Breast epithelium (tissue), 4 donors: ENCODE data around the gene GPR78. TPM values are rescaled to one million over a fixed set of nuclear protein-coding genes. Genes with fewer than 3 reads are reported as not detected.

Experiments used
- DNase-seq, 2 donors: peaks; one replicate each; pipeline ENCODE4 v3.0.0-alpha.2; 2019; ENCODE audit warnings: low spot score in 2 of 2
- H3K27ac ChIP-seq, 2 donors: fragments of 200-600 bp; sonication (generic) in 1 of 2; one replicate each; pipeline ENCODE4 v1.5.1; 2016 to 2019; ENCODE audit warnings: mild to moderate bottlenecking in 1 of 2
- H3K27me3 ChIP-seq, 2 donors: fragments of 200-600 bp; sonication (generic) in 1 of 2; one replicate each; pipeline versions ENCODE4 v1.5.1 to v1.6.0; 2017 to 2019; ENCODE audit warnings: control low read depth in 1 of 2, mild to moderate bottlenecking in 1 of 2
- H3K36me3 ChIP-seq: fragments of 200-600 bp; one replicate; pipeline ENCODE4 v1.5.1; 2019
- H3K4me1 ChIP-seq, 2 donors: fragments of 200-600 bp; sonication (generic); one replicate each; pipeline ENCODE4 v1.5.1; 2016 to 2019; ENCODE audit warnings: control low read depth in 1 of 2
- H3K4me3 ChIP-seq, 3 donors: fragments of 200-600 bp; sonication (generic); 1 replicate in 2 of 3; 2 replicates in 1 of 3; pipeline ENCODE4 v1.5.1; 2016 to 2019; ENCODE audit warnings: mild to moderate bottlenecking in 3 of 3, moderate library complexity in 2 of 3
- H3K9me3 ChIP-seq, 2 donors: fragments of 200-600 bp; sonication (generic) in 1 of 2; one replicate each; pipeline ENCODE4 v1.5.1; 2016 to 2019; ENCODE audit warnings: control low read depth in 1 of 2
- CTCF ChIP-seq, 3 donors: fragments of 450-650 bp; IDR thresholded peaks; one replicate each; pipeline ENCODE4 v1.5.1; 2016 to 2017; ENCODE audit warnings: antibody characterized with exemption in 3 of 3, mild to moderate bottlenecking in 3 of 3, moderate library complexity in 3 of 3
- POLR2A ChIP-seq: fragments of 450-650 bp; IDR thresholded peaks from one replicate; pipeline ENCODE4 v1.6.1; 2016; ENCODE audit warnings: antibody characterized with exemption, mild to moderate bottlenecking, moderate library complexity
- POLR2AphosphoS5 ChIP-seq, 3 donors: sonication (generic); formaldehyde crosslinking; IDR thresholded peaks; one replicate each; pipeline ENCODE4 v1.6.1; 2017; ENCODE audit warnings: antibody characterized with exemption in 3 of 3
- intact Hi-C: fragments of 100-400 bp; cut with DNase I; formaldehyde crosslinking; loops from one replicate; pipeline ENCODE4 v1.15.1; 2023; ENCODE audit warnings: low total_unique reads
- total RNA-seq, 3 donors: library from RNA; depleted of rRNA; stranded (reverse); fragments of >200 nt; gene quantifications; one replicate each; pipeline ENCODE4 v1.1.0, GENCODE V29; 2016

Gene GPR78
- total RNA-seq, 3 donors from 2014 or later: 0.15 to 0.33 TPM; not detected in 1

- Histone ChIP-seq H3K27ac (no peak overlapping the region), H3K9me3 (no peaks in the 10 kb centered on the region), H3K4me3 (no peak overlapping the region), H3K36me3 (no peaks in the 10 kb centered on the region), H3K4me1 (no peaks in the 10 kb centered on the region), H3K27me3 (no peaks in the 10 kb centered on the region)
- DNase-seq: no peak
- no peak for TF ChIP-seq POLR2A
- no peak for TF ChIP-seq POLR2AphosphoS5 (IDR thresholded peaks at IDR 0.05)
- no peak for TF ChIP-seq CTCF (IDR thresholded peaks at IDR 0.05)
- intact Hi-C loops: no loop called here
Measured at GRCh38 chr4:8559011-8559410, 21.2 kb upstream of the GPR78 start.

- no peaks in the 10 kb centered on the region for H3K27me3 ChIP-seq
- no peaks in the 10 kb centered on the region for H3K9me3 ChIP-seq
- no peak overlapping the region for H3K27ac ChIP-seq
- intact Hi-C loops: no loop called here
- no peak overlapping the region for H3K4me3 ChIP-seq
- TF ChIP-seq CTCF (IDR thresholded peaks at IDR 0.05) (no peak), POLR2A (no peak), POLR2AphosphoS5 (IDR thresholded peaks at IDR 0.05) (no peak)
- no peaks in the 10 kb centered on the region for H3K4me1 ChIP-seq
- no peak for DNase-seq
- no peaks in the 10 kb centered on the region for H3K36me3 ChIP-seq
Measured at GRCh38 chr4:8559524-8560264, 20.5 kb upstream of the GPR78 start.

- no peaks in the 10 kb centered on the region for H3K27me3 ChIP-seq
- no peaks in the 10 kb centered on the region for H3K4me1 ChIP-seq
- no peak for TF ChIP-seq POLR2AphosphoS5 (IDR thresholded peaks at IDR 0.05)
- no peak for TF ChIP-seq CTCF (IDR thresholded peaks at IDR 0.05)
- TF ChIP-seq POLR2A: no peak
- DNase-seq: no peak
- intact Hi-C loops: no loop called here
- no peaks in the 10 kb centered on the region for H3K9me3 ChIP-seq
- no peaks in the 10 kb centered on the region for H3K36me3 ChIP-seq
- no peak overlapping the region for H3K27ac ChIP-seq
- H3K4me3 ChIP-seq: no peak overlapping the region
Measured at GRCh38 chr4:8560265-8561047, 19.7 kb upstream of the GPR78 start.

GRCh38 chr4:8564595-8564994 is 15.6 kb upstream of the GPR78 start:
- Histone ChIP-seq H3K36me3 (no peaks in the 10 kb centered on the region), H3K27ac (no peak overlapping the region), H3K4me1 (no peaks in the 10 kb centered on the region), H3K27me3 (no peaks in the 10 kb centered on the region), H3K4me3 (no peak overlapping the region), H3K9me3 (no peaks in the 10 kb centered on the region)
- no peak for DNase-seq
- TF ChIP-seq CTCF (IDR thresholded peaks at IDR 0.05) (no peak), POLR2AphosphoS5 (IDR thresholded peaks at IDR 0.05) (no peak), POLR2A (no peak)
- intact Hi-C loops: no loop called here

- no peaks in the 10 kb centered on the region for H3K9me3 ChIP-seq
- TF ChIP-seq POLR2A (no peak), POLR2AphosphoS5 (IDR thresholded peaks at IDR 0.05) (no peak), CTCF (IDR thresholded peaks at IDR 0.05) (no peak)
- H3K4me3 ChIP-seq: no peak overlapping the region
- no peaks in the 10 kb centered on the region for H3K27me3 ChIP-seq
- DNase-seq: no peak
- intact Hi-C loops: no loop called here
- no peaks in the 10 kb centered on the region for H3K36me3 ChIP-seq
- no peaks in the 10 kb centered on the region for H3K4me1 ChIP-seq
- H3K27ac ChIP-seq: no peak overlapping the region
Measured at GRCh38 chr4:8568068-8568668, 12.0 kb upstream of the GPR78 start.
